VCaP (cell line): ENCODE measurements around the gene FARS2.
"Not testable (repeated sequence)": the region's sequence is repeated elsewhere in the genome, so short reads cannot be mapped to it uniquely, and the experiment has no call there.

Experiments used
- H3K27ac ChIP-seq: fragments of 450-650 bp; 2 replicates; pipeline ENCODE4 v1.5.1; 2017
- CTCF ChIP-seq: fragments of 450-650 bp; conservative IDR thresholded peaks from 2 replicates; pipeline ENCODE4 v1.5.1; 2017; ENCODE audit warnings: mild to moderate bottlenecking, moderate library complexity

Gene FARS2

GRCh38 chr6:5786321-5786968, 525.1 kb downstream of the FARS2 start:
- TF ChIP-seq CTCF = no peak
- no peak overlapping the region for H3K27ac ChIP-seq

GRCh38 chr6:5786969-5787720, 525.8 kb downstream of the FARS2 start:
- no peak for TF ChIP-seq CTCF
- no peak overlapping the region for H3K27ac ChIP-seq

DNA sequence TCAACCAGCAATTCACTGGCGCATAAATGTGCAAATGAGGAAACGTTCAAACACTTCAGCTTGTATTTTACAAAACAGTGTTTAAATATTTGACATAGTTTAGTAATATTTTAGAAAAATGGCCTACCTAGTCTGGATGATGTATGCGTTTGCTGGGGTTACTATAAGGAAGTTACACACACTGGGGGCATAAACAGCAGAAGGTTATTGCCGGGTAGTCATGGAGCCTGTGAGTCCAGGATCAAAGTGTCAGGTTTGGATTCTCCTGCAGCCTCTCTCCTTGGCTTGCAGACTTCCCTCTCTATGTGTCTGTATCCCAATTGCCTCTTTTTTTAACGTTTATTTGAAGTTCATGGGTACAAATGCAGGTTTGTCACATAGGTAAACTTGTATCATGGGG, 528.1 kb downstream of the FARS2 start:
- not testable (repeated sequence) for H3K27ac ChIP-seq

DNA sequence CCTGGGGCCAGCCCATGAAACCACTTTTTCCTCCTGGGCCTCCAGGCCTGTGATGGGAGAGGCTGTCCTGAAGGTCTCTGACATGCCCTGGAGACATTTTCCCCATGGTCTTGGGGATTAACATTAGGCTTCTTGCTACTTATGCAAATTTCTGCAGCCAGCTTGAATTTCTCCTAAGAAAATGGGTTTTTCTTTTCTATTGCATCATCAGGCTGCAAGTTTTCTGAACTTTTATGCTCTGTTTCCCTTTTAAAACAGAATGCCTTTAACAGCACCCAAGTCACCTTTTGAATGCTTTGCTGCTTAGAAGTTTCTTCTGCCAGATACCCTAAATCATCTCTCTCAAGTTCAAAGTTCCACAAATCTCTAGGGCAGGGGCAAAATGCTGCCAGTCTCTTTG, 535.2 kb downstream of the FARS2 start:
- not testable (repeated sequence) for H3K27ac ChIP-seq

GRCh38 chr6:5806406-5806805, 545.1 kb downstream of the FARS2 start:
- H3K27ac ChIP-seq = not testable (repeated sequence)

DNA sequence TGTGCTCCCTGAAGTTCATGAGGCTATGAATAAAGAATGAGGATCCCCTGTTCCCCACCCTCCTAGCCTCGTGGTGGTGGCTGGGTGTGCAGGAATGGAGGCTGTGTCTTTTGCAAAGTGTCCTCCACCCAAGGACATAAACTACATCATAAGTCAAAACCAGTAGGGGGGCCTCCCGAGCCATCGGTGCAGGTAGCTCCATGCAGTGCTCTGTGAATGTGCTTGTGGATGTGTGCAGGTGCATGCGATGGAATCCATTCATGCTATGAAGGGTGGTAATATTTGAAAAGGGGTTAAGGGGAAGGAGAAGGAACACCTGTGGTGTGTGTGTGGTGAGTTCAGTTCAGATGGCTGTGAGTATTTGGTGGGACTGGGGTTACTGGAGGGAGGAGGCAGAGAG, 548.1 kb downstream of the FARS2 start:
- no peak for TF ChIP-seq CTCF
- H3K27ac ChIP-seq = no peak overlapping the region

- no peak overlapping the region for H3K27ac ChIP-seq
- TF ChIP-seq CTCF = no peak
These were observed 550.7 kb downstream of the FARS2 start for GRCh38 chr6:5811997-5812396.

- H3K27ac ChIP-seq = no peak overlapping the region
- no peak for TF ChIP-seq CTCF
These were observed 552.3 kb downstream of the FARS2 start for GRCh38 chr6:5813625-5814027.

DNA sequence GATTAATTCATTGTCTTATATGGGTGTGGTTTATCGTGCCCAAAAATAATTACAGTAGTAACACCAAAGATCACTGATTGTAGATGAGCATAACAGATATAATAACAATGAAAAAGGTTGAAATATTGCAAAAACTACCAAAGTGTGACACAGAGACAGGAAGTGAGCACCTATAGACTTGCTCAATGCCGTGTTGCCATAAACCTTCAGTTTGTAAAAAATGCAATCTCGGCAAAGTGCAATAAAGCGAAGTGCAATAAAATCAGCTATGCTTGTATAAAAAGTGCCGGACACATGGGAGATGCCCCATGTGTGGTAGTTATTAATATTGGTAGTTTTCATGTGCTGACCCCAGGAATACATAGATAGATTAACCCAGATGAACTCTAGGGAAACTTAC, 552.8 kb downstream of the FARS2 start:
- no peak overlapping the region for H3K27ac ChIP-seq
- TF ChIP-seq CTCF = no peak
